Caco-2 (cell line): ENCODE results near the gene TMEM170A. TPM values are rescaled to one million over a fixed set of nuclear protein-coding genes. Genes with fewer than 3 reads are reported as not detected.

ENCODE experiments used
- BruUV-seq: library from RNA; stranded (reverse); fragments of 400-500 nt; replicated peaks from 2 replicates; lab custom pipeline; 2021; lab: Mats Ljungman, UMichigan
- CTCF ChIA-PET: fragments of 300-600 bp; sonication (Branson Sonifier 250); formaldehyde crosslinking; loops from one replicate; lab custom pipeline; 2022; ENCODE audit warnings: antibody characterized with exemption; lab: Charles Lee
- POLR2A ChIA-PET: fragments of 300-600 bp; sonication (Branson Sonifier 250); formaldehyde crosslinking; loops from one replicate; lab custom pipeline; 2022; ENCODE audit warnings: antibody characterized with exemption; lab: Charles Lee
- DNase-seq, 2 experiments: peaks; one replicate each; pipeline versions ENCODE4 v3.0.0 to v3.0.0-alpha.2; 2020 to 2022
- H3K27me3 ChIP-seq: replicated peaks from 2 replicates; pipeline ENCODE4 v1.6.0; 2011; ENCODE audit warnings: low read length; ENCODE audit not compliant: control insufficient read depth, insufficient read depth
- H3K36me3 ChIP-seq: 2 replicates; pipeline ENCODE4 v1.5.1; 2011; ENCODE audit warnings: low read length; ENCODE audit not compliant: control insufficient read depth, insufficient read depth
- H3K4me1 ChIP-seq: fragments of 250-450 bp; sonication (Bioruptor Pico); 2 replicates; pipeline ENCODE4 v1.5.1; 2020; ENCODE audit warnings: mild to moderate bottlenecking
- H3K4me3 ChIP-seq: 2 replicates; pipeline ENCODE4 v1.5.1; 2011; ENCODE audit warnings: low read depth, mild to moderate bottlenecking, control low read depth, low read length
- H3K9me3 ChIP-seq: fragments of 250-450 bp; sonication (Bioruptor Pico); 2 replicates; pipeline ENCODE4 v1.5.1; 2020; ENCODE audit warnings: mild to moderate bottlenecking, moderate library complexity
- H3K27ac Mint-ChIP-seq: one replicate; pipeline ENCODE4 v1.8.0; 2022; ENCODE audit warnings: mixed read lengths; ENCODE audit not compliant: unreplicated experiment
- H3K27me3 Mint-ChIP-seq: one replicate; pipeline ENCODE4 v1.8.0; 2022; ENCODE audit warnings: mixed read lengths; ENCODE audit not compliant: insufficient read depth, unreplicated experiment
- H3K36me3 Mint-ChIP-seq: one replicate; pipeline ENCODE4 v1.8.0; 2022; ENCODE audit warnings: mild to moderate bottlenecking, mixed read lengths; ENCODE audit not compliant: insufficient read depth, unreplicated experiment
- H3K4me1 Mint-ChIP-seq: one replicate; pipeline ENCODE4 v1.8.0; 2022; ENCODE audit warnings: low read depth, mixed read lengths; ENCODE audit not compliant: unreplicated experiment
- H3K4me3 Mint-ChIP-seq: one replicate; pipeline ENCODE4 v1.8.0; 2022; ENCODE audit warnings: mild to moderate bottlenecking, moderate library complexity, mixed read lengths; ENCODE audit not compliant: unreplicated experiment
- H3K9me3 Mint-ChIP-seq: one replicate; pipeline ENCODE4 v1.8.0; 2022; ENCODE audit warnings: mixed read lengths; ENCODE audit not compliant: unreplicated experiment
- CTCF ChIP-seq, 2 experiments: fragments of 200-600 bp in 1 of 2; IDR thresholded peaks; 1 replicate in 1 of 2; 2 replicates in 1 of 2; pipeline versions ENCODE4 v1.5.1 to v1.8.0; 2011 to 2022; ENCODE audit warnings: antibody characterized with exemption in 1 of 2, control low read depth in 1 of 2, inconsistent platforms in 1 of 2, low read depth in 1 of 2, low read length in 1 of 2, mild to moderate bottlenecking in 1 of 2, moderate library complexity in 1 of 2; ENCODE audit not compliant: insufficient read depth in 1 of 2, severe bottlenecking in 1 of 2, unreplicated experiment in 1 of 2
- intact Hi-C: fragments of 100-400 bp; cut with micrococcal nuclease; formaldehyde crosslinking; loops from one replicate; pipeline ENCODE4 v1.10.0; 2022; ENCODE audit not compliant: unreplicated experiment
- total RNA-seq: library from RNA; stranded (reverse); gene quantifications from 2 replicates; pipeline ENCODE4 v1.2.3, GENCODE V29; 2022

The TMEM170A gene
- total RNA-seq, 1 experiment from 2014 or later = 63.6 TPM

DNA sequence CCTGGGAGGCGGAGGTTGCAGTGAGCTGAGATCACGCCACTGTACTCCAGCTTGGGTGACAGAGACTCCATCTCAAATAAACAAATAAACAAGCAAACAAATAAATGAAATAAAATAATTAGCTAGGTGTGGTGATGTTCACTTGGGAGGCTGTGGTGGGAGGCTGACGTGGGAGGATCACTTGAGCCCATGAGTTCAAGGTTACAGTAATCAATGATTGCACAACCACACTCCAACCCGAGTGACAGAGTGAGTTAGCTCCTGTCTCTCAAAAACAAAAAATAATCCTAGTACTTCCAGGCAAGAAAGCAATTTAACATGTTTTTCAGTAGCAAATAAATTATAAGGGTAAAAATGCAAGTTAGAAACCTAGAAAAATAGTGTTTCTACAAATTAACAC lies 57.5 kb downstream of the TMEM170A start:
- Histone ChIP-seq H3K27me3 (no peaks in the 10 kb centered on the region), H3K36me3 (peaks cover 3% of the 10 kb centered on the region), H3K9me3 (no peaks in the 10 kb centered on the region), H3K4me3 (no peak overlapping the region), H3K4me1 (no peaks in the 10 kb centered on the region)
- intact Hi-C loops = no loop called here
- ChIA-PET POLR2A (no interaction called here), CTCF (no interaction called here)
- H3K27me3 Mint-ChIP-seq = no peaks in the 10 kb centered on the region
- BruUV-seq = no TSS peak
- peaks cover 49% of the 10 kb centered on the region for H3K36me3 Mint-ChIP-seq
- no peak for DNase-seq
- no peak for TF ChIP-seq CTCF (IDR thresholded peaks at IDR 0.05; ENCODE audit: insufficient read depth in 1 of 2, low read depth in 1 of 2, low read length in 1 of 2, severe bottlenecking in 1 of 2, unreplicated experiment in 1 of 2)
- H3K4me1 Mint-ChIP-seq = no peaks in the 10 kb centered on the region
- H3K4me3 Mint-ChIP-seq = no peak overlapping the region
- no peaks in the 10 kb centered on the region for H3K9me3 Mint-ChIP-seq
- H3K27ac Mint-ChIP-seq = no peak overlapping the region

DNA sequence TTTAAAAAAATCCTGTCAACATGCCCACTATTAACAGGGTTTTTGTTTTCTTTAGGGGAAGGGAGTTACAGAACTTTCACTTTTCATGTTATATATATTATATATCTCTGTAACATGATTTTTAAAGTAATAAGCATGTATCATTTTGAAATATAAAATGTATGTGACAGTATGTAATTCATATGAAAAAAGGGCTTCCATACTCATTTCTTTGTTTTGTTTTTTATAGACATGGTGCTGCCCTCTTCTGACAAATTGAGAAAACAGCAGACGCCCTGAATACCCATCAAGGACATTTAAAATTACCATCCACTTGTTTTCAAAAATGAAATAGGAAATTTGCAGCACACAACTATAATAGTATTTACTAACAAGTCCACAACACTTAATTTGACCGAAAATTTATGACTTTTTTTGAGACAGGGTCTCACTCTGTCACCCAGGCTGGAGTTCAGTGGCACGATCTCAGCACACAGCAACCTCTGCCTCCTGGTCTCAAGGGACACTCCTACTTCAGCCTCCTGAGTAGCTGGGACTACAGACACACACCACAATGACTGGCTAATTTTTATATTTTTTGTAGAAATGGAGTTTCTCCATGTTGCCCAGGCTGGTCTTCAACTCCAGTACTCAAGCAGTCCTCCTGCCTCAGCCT lies 61.5 kb downstream of the TMEM170A start:
- BruUV-seq = no TSS peak
- H3K4me3 Mint-ChIP-seq = no peak overlapping the region
- H3K9me3 Mint-ChIP-seq = no peaks in the 10 kb centered on the region
- Histone ChIP-seq H3K36me3 (peaks cover 5% of the 10 kb centered on the region), H3K9me3 (no peaks in the 10 kb centered on the region), H3K4me3 (no peak overlapping the region), H3K4me1 (no peaks in the 10 kb centered on the region), H3K27me3 (no peaks in the 10 kb centered on the region)
- H3K4me1 Mint-ChIP-seq = no peaks in the 10 kb centered on the region
- no peaks in the 10 kb centered on the region for H3K27me3 Mint-ChIP-seq
- peak; percentile 80 to 85 for TF ChIP-seq CTCF (IDR thresholded peaks at IDR 0.05; ENCODE audit: insufficient read depth in 1 of 2, low read depth in 1 of 2, low read length in 1 of 2, severe bottlenecking in 1 of 2, unreplicated experiment in 1 of 2)
- CTCF ChIA-PET = interaction anchor here (1.5 kb wide), 1 partner anchor 18 kb away, joined by 4 read pairs; no protein-coding TSS in a partner anchor
- no peak overlapping the region for H3K27ac Mint-ChIP-seq
- intact Hi-C loops = loop anchor here (1.0 kb wide), 2 partner anchors 169 to 204 kb away; no protein-coding TSS in a partner anchor
- peaks cover 29% of the 10 kb centered on the region for H3K36me3 Mint-ChIP-seq
- POLR2A ChIA-PET = no interaction called here
- DNase-seq = peak in 1 of 2 experiments; percentile 41

DNA sequence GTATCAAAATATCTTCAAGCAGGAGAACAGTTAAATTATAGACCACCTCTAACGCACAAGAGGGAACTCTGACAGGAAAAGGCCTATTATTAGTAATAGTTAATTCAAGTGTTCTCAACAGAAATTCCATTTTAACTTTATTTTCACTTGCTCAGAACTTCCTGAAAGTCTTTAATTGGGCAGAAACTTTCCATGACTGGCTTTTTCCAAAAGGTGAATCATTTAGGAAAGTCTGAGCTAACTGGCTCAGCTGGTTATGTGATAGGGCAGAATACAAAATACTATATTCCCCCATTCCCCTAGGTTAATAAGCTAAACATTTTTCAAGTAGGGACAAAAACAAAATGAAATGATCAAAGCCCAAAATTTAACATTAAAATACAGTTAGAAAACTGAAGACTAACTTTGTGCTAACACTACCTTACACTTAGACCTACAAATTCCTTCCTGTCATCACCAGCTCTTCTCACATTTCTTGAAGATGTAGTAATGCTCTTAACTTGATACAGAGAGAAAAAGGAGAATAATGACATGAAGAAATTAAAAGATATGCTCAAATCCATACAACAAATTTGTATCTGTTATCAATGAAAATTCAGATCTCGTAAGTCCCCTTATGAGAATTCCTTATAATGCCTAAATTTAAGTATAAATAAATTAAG lies 62.2 kb downstream of the TMEM170A start:
- ChIA-PET POLR2A (interaction anchor here (0.7 kb wide), 1 partner anchor 275 kb away, joined by 6 read pairs; no protein-coding TSS in a partner anchor), CTCF (interaction anchor here (0.6 to 1.5 kb wide), 3 partner anchors 17 to 168 kb away, joined by 3 to 5 read pairs (median 4); no protein-coding TSS in a partner anchor)
- peaks cover 22% of the 10 kb centered on the region for H3K36me3 Mint-ChIP-seq
- no peaks in the 10 kb centered on the region for H3K9me3 Mint-ChIP-seq
- H3K9me3 ChIP-seq = no peaks in the 10 kb centered on the region
- no peaks in the 10 kb centered on the region for H3K27me3 Mint-ChIP-seq
- intact Hi-C loops = no loop called here
- TF ChIP-seq CTCF (IDR thresholded peaks at IDR 0.05; ENCODE audit: insufficient read depth in 1 of 2, low read depth in 1 of 2, low read length in 1 of 2, severe bottlenecking in 1 of 2, unreplicated experiment in 1 of 2) = no peak
- H3K4me3 Mint-ChIP-seq = no peak overlapping the region
- no TSS peak for BruUV-seq
- DNase-seq = no peak
- no peaks in the 10 kb centered on the region for H3K4me1 ChIP-seq
- H3K4me3 ChIP-seq = no peak overlapping the region
- no peaks in the 10 kb centered on the region for H3K27me3 ChIP-seq
- H3K27ac Mint-ChIP-seq = no peak overlapping the region
- peaks cover 5% of the 10 kb centered on the region for H3K36me3 ChIP-seq
- no peaks in the 10 kb centered on the region for H3K4me1 Mint-ChIP-seq
